HEK293 (cell line): Measurements from ENCODE around the gene FICD.

ENCODE experiments used
- CTCF ChIA-PET: fragments of 350-600 bp; formaldehyde crosslinking; extraction: SDS; loops from one replicate; lab custom pipeline; 2021; ENCODE audit warnings: antibody characterized with exemption; lab: Yijun Ruan, JAX
- POLR2A ChIA-PET: fragments of 300-600 bp; formaldehyde crosslinking; extraction: SDS; loops from one replicate; lab custom pipeline; 2020; ENCODE audit warnings: antibody characterized with exemption, inconsistent platforms; lab: Yijun Ruan, JAX
- H3K27ac ChIP-seq: fragments of 200-500 bp; sonication (Bioruptor generic); 2 replicates; pipeline ENCODE4 v1.5.1; 2014; ENCODE audit warnings: low read depth, low read length, control low read depth, inconsistent platforms; ENCODE audit errors: extremely low read depth
- H3K36me3 ChIP-seq, 2 experiments: fragments of 200-500 bp in 1 of 2; sonication (Bioruptor generic) in 1 of 2; 1 replicate in 1 of 2; 2 replicates in 1 of 2; pipeline ENCODE4 v1.5.1; 2014 to 2017; ENCODE audit warnings: inconsistent platforms in 2 of 2, low read length in 2 of 2; ENCODE audit not compliant: control insufficient read depth in 2 of 2, insufficient read depth in 1 of 2
- H3K4me1 ChIP-seq: fragments of 200-500 bp; sonication (Bioruptor generic); 2 replicates; pipeline ENCODE4 v1.5.1; 2014; ENCODE audit warnings: mild to moderate bottlenecking, low read length, inconsistent platforms; ENCODE audit not compliant: control insufficient read depth, insufficient read depth
- H3K4me3 ChIP-seq: 2 replicates; pipeline ENCODE4 v1.5.1; 2011; ENCODE audit warnings: low read depth, mild to moderate bottlenecking, control low read depth, low read length, moderate library complexity
- H3K9me3 ChIP-seq: fragments of 200-500 bp; sonication (Bioruptor generic); 2 replicates; pipeline ENCODE4 v1.5.1; 2014; ENCODE audit warnings: low read depth, low read length, inconsistent platforms; ENCODE audit not compliant: control insufficient read depth, insufficient read depth
- MEIS1 ChIP-seq: sonication (generic); formaldehyde crosslinking; IDR thresholded peaks from 2 replicates; pipeline ENCODE4 v1.8.1; 2022; ENCODE audit warnings: missing genetic modification reagents, mild to moderate bottlenecking, borderline replicate concordance
- TRIM28 ChIP-seq: IDR thresholded peaks from 2 replicates; pipeline ENCODE4 v1.6.1; 2011; ENCODE audit warnings: low read length, control low read depth, borderline replicate concordance
- ZBTB1 ChIP-seq: fragments of 450-650 bp; formaldehyde crosslinking; IDR thresholded peaks from 2 replicates; pipeline ENCODE4 v1.5.1; 2016; ENCODE audit warnings: missing biosample characterization, missing genetic modification characterization
- ZFP3 ChIP-seq: fragments of 450-650 bp; formaldehyde crosslinking; IDR thresholded peaks from 2 replicates; pipeline ENCODE4 v1.5.1; 2016; ENCODE audit warnings: low read depth, missing biosample characterization, missing genetic modification characterization
- ZNF138 ChIP-seq: fragments of 450-650 bp; formaldehyde crosslinking; IDR thresholded peaks from 2 replicates; pipeline ENCODE4 v1.5.1; 2016; ENCODE audit warnings: missing biosample characterization, missing genetic modification characterization, borderline replicate concordance
- ZNF146 ChIP-seq: fragments of 450-650 bp; formaldehyde crosslinking; IDR thresholded peaks from 2 replicates; pipeline ENCODE4 v1.5.1; 2016; ENCODE audit warnings: missing biosample characterization, missing genetic modification characterization
- ZNF155 ChIP-seq: fragments of 450-650 bp; formaldehyde crosslinking; IDR thresholded peaks from 2 replicates; pipeline ENCODE4 v1.5.1; 2016; ENCODE audit warnings: missing biosample characterization, missing genetic modification characterization
- ZNF211 ChIP-seq: fragments of 450-650 bp; formaldehyde crosslinking; IDR thresholded peaks from 2 replicates; pipeline ENCODE4 v1.5.1; 2016; ENCODE audit warnings: low read depth, missing biosample characterization, missing genetic modification characterization
- ZNF239 ChIP-seq: fragments of 450-650 bp; formaldehyde crosslinking; IDR thresholded peaks from 2 replicates; pipeline ENCODE4 v1.5.1; 2016; ENCODE audit warnings: missing biosample characterization, missing genetic modification characterization
- ZNF24 ChIP-seq: fragments of 450-650 bp; formaldehyde crosslinking; IDR thresholded peaks from 2 replicates; pipeline ENCODE4 v1.5.1; 2016; ENCODE audit warnings: missing biosample characterization, missing genetic modification characterization
- ZNF416 ChIP-seq: fragments of 450-650 bp; formaldehyde crosslinking; IDR thresholded peaks from 2 replicates; pipeline ENCODE4 v1.5.1; 2016; ENCODE audit warnings: missing biosample characterization, missing genetic modification characterization
- ZNF473 ChIP-seq: fragments of 450-650 bp; formaldehyde crosslinking; IDR thresholded peaks from 2 replicates; pipeline ENCODE4 v1.5.1; 2017; ENCODE audit warnings: missing biosample characterization, missing genetic modification characterization
- ZNF555 ChIP-seq: fragments of 450-650 bp; formaldehyde crosslinking; conservative IDR thresholded peaks from 2 replicates; pipeline ENCODE4 v1.5.1; 2017; ENCODE audit warnings: missing biosample characterization, mild to moderate bottlenecking, missing genetic modification characterization, inconsistent platforms
- ZNF596 ChIP-seq: fragments of 450-650 bp; IDR thresholded peaks from 2 replicates; pipeline ENCODE4 v1.5.0; 2018; ENCODE audit warnings: missing biosample characterization, mild to moderate bottlenecking, missing genetic modification characterization, moderate library complexity
- ZNF624 ChIP-seq: fragments of 450-650 bp; formaldehyde crosslinking; IDR thresholded peaks from 2 replicates; pipeline ENCODE4 v1.5.1; 2017; ENCODE audit warnings: missing biosample characterization, missing genetic modification characterization
- ZNF777 ChIP-seq: fragments of 450-650 bp; formaldehyde crosslinking; IDR thresholded peaks from 2 replicates; pipeline ENCODE4 v1.5.1; 2017; ENCODE audit warnings: missing biosample characterization, missing genetic modification characterization, borderline replicate concordance
- TF ChIP-seq, protein P1 (sequence below): fragments of 450-650 bp; formaldehyde crosslinking; conservative IDR thresholded peaks from 2 replicates; pipeline ENCODE4 v1.5.1; 2016; ENCODE audit warnings: low read depth, missing biosample characterization, missing genetic modification characterization
- TF ChIP-seq, protein P2 (sequence below): fragments of 450-650 bp; formaldehyde crosslinking; IDR thresholded peaks from 2 replicates; pipeline ENCODE4 v1.5.1; 2016; ENCODE audit warnings: missing biosample characterization, missing genetic modification characterization
- TF ChIP-seq, protein P3 (sequence below): fragments of 450-650 bp; IDR thresholded peaks from 2 replicates; pipeline ENCODE4 v1.5.1; 2018; ENCODE audit warnings: missing biosample characterization, missing genetic modification characterization
- TF ChIP-seq, protein P4 (sequence below): fragments of 450-650 bp; formaldehyde crosslinking; IDR thresholded peaks from 2 replicates; pipeline ENCODE4 v1.5.1; 2016; ENCODE audit warnings: missing biosample characterization, missing genetic modification characterization
- TF ChIP-seq, protein P5 (sequence below): fragments of 450-650 bp; formaldehyde crosslinking; IDR thresholded peaks from 2 replicates; pipeline ENCODE4 v1.5.1; 2016; ENCODE audit warnings: missing biosample characterization, missing genetic modification characterization
- TF ChIP-seq, protein P6 (sequence below): IDR thresholded peaks from 2 replicates; pipeline ENCODE4 v1.6.1; 2011; ENCODE audit warnings: mild to moderate bottlenecking, low read depth, low read length, borderline replicate concordance

Gene FICD

DNA sequence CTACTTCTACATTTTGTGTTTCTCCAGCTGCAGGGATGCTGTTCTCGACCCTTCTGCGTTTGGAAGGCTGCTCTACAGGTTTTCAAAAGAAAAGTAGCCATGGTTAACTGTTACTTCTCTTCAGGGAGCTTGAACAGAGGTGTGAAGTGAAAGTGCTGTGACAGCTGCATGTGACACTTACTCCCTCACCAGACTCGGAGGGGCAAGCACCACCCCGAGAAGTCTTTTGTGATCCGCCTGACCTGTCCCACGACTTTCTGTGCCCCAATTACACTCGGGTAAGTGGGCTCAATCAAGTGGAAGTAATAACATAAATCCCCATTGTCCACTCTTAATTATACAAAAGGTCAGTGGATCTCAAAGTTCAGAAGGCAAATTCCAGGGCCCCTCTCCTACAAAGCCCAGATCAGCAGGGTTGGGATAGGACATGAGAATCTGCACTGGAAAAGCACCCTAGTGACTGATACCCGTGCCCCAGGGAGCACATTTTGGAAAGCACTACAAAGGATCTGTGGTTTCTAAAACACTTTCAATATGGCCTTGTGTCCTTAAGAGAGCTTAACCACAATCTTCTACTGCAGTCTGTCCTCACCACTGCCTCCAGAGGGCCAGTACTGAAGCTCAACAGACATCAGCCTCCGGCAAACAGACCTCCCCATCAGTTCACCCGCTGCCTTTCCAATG lies 11.5 kb downstream of the FICD start:
- no peak for TF ChIP-seq ZNF211 (tag by site-specific recombination)
- TF ChIP-seq, protein P1, sequence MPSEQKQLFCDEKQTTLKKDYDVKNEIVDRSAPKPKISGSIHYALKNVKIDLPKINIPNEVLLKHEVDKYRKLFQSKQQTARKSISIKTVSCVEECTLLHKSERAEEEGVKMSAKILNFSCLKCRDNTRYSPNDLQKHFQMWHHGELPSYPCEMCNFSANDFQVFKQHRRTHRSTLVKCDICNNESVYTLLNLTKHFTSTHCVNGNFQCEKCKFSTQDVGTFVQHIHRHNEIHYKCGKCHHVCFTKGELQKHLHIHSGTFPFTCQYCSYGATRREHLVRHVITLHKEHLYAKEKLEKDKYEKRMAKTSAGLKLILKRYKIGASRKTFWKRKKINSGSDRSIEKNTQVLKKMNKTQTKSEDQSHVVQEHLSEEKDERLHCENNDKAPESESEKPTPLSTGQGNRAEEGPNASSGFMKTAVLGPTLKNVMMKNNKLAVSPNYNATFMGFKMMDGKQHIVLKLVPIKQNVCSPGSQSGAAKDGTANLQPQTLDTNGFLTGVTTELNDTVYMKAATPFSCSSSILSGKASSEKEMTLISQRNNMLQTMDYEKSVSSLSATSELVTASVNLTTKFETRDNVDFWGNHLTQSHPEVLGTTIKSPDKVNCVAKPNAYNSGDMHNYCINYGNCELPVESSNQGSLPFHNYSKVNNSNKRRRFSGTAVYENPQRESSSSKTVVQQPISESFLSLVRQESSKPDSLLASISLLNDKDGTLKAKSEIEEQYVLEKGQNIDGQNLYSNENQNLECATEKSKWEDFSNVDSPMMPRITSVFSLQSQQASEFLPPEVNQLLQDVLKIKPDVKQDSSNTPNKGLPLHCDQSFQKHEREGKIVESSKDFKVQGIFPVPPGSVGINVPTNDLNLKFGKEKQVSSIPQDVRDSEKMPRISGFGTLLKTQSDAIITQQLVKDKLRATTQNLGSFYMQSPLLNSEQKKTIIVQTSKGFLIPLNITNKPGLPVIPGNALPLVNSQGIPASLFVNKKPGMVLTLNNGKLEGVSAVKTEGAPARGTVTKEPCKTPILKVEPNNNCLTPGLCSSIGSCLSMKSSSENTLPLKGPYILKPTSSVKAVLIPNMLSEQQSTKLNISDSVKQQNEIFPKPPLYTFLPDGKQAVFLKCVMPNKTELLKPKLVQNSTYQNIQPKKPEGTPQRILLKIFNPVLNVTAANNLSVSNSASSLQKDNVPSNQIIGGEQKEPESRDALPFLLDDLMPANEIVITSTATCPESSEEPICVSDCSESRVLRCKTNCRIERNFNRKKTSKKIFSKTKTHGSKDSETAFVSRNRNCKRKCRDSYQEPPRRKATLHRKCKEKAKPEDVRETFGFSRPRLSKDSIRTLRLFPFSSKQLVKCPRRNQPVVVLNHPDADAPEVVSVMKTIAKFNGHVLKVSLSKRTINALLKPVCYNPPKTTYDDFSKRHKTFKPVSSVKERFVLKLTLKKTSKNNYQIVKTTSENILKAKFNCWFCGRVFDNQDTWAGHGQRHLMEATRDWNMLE (tag by site-specific recombination) = no peak
- no peak for TF ChIP-seq MEIS1 (CRISPR knock-in tag)
- TF ChIP-seq ZNF24 (tag by site-specific recombination) = no peak
- TF ChIP-seq ZNF155 (tag by site-specific recombination) = no peak
- TF ChIP-seq, protein P2, sequence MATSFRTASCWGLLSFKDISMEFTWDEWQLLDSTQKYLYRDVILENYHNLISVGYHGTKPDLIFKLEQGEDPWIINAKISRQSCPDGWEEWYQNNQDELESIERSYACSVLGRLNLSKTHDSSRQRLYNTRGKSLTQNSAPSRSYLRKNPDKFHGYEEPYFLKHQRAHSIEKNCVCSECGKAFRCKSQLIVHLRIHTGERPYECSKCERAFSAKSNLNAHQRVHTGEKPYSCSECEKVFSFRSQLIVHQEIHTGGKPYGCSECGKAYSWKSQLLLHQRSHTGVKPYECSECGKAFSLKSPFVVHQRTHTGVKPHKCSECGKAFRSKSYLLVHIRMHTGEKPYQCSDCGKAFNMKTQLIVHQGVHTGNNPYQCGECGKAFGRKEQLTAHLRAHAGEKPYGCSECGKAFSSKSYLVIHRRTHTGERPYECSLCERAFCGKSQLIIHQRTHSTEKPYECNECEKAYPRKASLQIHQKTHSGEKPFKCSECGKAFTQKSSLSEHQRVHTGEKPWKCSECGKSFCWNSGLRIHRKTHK (tag by site-specific recombination) = no peak
- TF ChIP-seq ZNF138 (tag by site-specific recombination) = no peak
- TF ChIP-seq, protein P3, sequence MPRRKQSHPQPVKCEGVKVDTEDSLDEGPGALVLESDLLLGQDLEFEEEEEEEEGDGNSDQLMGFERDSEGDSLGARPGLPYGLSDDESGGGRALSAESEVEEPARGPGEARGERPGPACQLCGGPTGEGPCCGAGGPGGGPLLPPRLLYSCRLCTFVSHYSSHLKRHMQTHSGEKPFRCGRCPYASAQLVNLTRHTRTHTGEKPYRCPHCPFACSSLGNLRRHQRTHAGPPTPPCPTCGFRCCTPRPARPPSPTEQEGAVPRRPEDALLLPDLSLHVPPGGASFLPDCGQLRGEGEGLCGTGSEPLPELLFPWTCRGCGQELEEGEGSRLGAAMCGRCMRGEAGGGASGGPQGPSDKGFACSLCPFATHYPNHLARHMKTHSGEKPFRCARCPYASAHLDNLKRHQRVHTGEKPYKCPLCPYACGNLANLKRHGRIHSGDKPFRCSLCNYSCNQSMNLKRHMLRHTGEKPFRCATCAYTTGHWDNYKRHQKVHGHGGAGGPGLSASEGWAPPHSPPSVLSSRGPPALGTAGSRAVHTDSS (tag by site-specific recombination) = no peak
- TF ChIP-seq ZNF473 (tag by site-specific recombination) = no peak
- TF ChIP-seq ZNF596 = no peak
- TF ChIP-seq TRIM28 = no peak
- TF ChIP-seq, protein P4, sequence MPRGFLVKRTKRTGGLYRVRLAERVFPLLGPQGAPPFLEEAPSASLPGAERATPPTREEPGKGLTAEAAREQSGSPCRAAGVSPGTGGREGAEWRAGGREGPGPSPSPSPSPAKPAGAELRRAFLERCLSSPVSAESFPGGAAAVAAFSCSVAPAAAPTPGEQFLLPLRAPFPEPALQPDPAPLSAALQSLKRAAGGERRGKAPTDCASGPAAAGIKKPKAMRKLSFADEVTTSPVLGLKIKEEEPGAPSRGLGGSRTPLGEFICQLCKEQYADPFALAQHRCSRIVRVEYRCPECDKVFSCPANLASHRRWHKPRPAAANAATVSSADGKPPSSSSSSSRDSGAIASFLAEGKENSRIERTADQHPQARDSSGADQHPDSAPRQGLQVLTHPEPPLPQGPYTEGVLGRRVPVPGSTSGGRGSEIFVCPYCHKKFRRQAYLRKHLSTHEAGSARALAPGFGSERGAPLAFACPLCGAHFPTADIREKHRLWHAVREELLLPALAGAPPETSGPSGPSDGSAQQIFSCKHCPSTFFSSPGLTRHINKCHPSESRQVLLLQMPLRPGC = no peak
- TF ChIP-seq ZNF239 (tag by site-specific recombination) = no peak
- CTCF ChIA-PET = interaction anchor here (1.5 kb wide), 1 partner anchor 14 kb away, joined by 4 read pairs; no protein-coding TSS in a partner anchor
- Histone ChIP-seq H3K4me1 (no peaks in the 10 kb centered on the region), H3K36me3 (peaks cover 58 to 98% of the 10 kb centered on the region in 2 experiments), H3K4me3 (no peak overlapping the region), H3K9me3 (no peaks in the 10 kb centered on the region), H3K27ac (no peak overlapping the region)
- POLR2A ChIA-PET = no interaction called here

DNA sequence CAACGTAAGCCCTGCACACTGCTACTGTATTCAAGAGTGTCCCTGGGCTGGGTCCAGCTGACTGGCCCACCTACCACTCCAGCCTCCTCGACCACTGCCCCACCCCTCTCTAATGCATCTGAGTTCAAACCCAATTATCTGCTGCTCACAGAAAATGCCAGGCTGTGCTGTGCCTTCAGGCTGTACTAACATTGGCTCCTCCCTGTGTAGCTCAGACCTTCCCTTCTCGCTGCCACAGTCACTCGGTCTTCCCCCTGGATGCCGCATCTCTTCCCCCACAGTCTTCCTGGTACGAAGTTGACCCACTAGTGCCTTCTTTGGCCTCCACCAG lies 12.1 kb downstream of the FICD start:
- H3K9me3 ChIP-seq = no peaks in the 10 kb centered on the region
- H3K4me3 ChIP-seq = no peak overlapping the region
- H3K4me1 ChIP-seq = peaks cover under 1% of the 10 kb centered on the region; the same call in 1 of the 2 replicates
- ChIA-PET CTCF (interaction anchor here (1.5 kb wide), 1 partner anchor 15 kb away, joined by 4 read pairs; no protein-coding TSS in a partner anchor), POLR2A (no interaction called here)
- H3K36me3 ChIP-seq = peaks cover 58 to 98% of the 10 kb centered on the region in 2 experiments
- peak overlapping the region; percentile 3; the same call in 1 of the 2 replicates for H3K27ac ChIP-seq
- no peak for TF ChIP-seq ZFP3
- TF ChIP-seq ZNF777 (tag by site-specific recombination) = no peak
- TF ChIP-seq ZNF416 (tag by site-specific recombination) = no peak
- TF ChIP-seq ZNF146 = no peak
- TF ChIP-seq, protein P5, sequence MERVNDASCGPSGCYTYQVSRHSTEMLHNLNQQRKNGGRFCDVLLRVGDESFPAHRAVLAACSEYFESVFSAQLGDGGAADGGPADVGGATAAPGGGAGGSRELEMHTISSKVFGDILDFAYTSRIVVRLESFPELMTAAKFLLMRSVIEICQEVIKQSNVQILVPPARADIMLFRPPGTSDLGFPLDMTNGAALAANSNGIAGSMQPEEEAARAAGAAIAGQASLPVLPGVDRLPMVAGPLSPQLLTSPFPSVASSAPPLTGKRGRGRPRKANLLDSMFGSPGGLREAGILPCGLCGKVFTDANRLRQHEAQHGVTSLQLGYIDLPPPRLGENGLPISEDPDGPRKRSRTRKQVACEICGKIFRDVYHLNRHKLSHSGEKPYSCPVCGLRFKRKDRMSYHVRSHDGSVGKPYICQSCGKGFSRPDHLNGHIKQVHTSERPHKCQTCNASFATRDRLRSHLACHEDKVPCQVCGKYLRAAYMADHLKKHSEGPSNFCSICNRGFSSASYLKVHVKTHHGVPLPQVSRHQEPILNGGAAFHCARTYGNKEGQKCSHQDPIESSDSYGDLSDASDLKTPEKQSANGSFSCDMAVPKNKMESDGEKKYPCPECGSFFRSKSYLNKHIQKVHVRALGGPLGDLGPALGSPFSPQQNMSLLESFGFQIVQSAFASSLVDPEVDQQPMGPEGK (tag by site-specific recombination) = no peak
- TF ChIP-seq, protein P6, sequence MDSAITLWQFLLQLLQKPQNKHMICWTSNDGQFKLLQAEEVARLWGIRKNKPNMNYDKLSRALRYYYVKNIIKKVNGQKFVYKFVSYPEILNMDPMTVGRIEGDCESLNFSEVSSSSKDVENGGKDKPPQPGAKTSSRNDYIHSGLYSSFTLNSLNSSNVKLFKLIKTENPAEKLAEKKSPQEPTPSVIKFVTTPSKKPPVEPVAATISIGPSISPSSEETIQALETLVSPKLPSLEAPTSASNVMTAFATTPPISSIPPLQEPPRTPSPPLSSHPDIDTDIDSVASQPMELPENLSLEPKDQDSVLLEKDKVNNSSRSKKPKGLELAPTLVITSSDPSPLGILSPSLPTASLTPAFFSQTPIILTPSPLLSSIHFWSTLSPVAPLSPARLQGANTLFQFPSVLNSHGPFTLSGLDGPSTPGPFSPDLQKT = no peak
- TF ChIP-seq ZNF555 (tag by site-specific recombination) = no peak
- TF ChIP-seq ZNF624 = no peak
- TF ChIP-seq ZBTB1 = no peak
